Common myeloid progenitor, CD34-positive (primary cell): Measurements from ENCODE around the gene RUFY3.

ENCODE experiments used
- CTCF ChIA-PET: fragments of 350-600 bp; sonication (Branson Sonifier 250); formaldehyde crosslinking; loops from one replicate; lab custom pipeline; 2021; ENCODE audit warnings: antibody characterized with exemption; lab: Charles Lee
- POLR2A ChIA-PET: fragments of 350-600 bp; sonication (Branson Sonifier 250); formaldehyde crosslinking; loops from one replicate; lab custom pipeline; 2021; ENCODE audit warnings: antibody characterized with exemption; lab: Charles Lee
- DNase-seq, 3 donors: peaks; one replicate each; pipeline versions ENCODE4 v3.0.0 to v3.0.0-alpha.2; 2013
- H3K27ac ChIP-seq, 2 experiments: 1 replicate in 1 of 2; 2 replicates in 1 of 2; pipeline ENCODE4 v1.7.0; 2013; ENCODE audit warnings: inconsistent platforms in 2 of 2, low read length in 2 of 2, mild to moderate bottlenecking in 2 of 2, low read depth in 1 of 2, moderate library complexity in 1 of 2; ENCODE audit not compliant: severe bottlenecking in 2 of 2, insufficient read depth in 1 of 2, poor library complexity in 1 of 2
- H3K27me3 ChIP-seq, 5 experiments: replicated peaks in 2 of 5; 1 replicate in 3 of 5; 2 replicates in 2 of 5; pipeline versions ENCODE4 v1.6.1 to v1.7.0; 2013; ENCODE audit warnings: low read length in 4 of 5, mild to moderate bottlenecking in 2 of 5, moderate library complexity in 2 of 5, inconsistent platforms in 1 of 5; ENCODE audit not compliant: insufficient read depth in 5 of 5, control insufficient read depth in 4 of 5
- H3K36me3 ChIP-seq, 4 experiments: 1 replicate in 2 of 4; 2 replicates in 2 of 4; pipeline versions ENCODE4 v1.6.1 to v1.7.0; 2013; ENCODE audit warnings: low read length in 3 of 4, control low read depth in 1 of 4, mild to moderate bottlenecking in 1 of 4; ENCODE audit not compliant: control insufficient read depth in 4 of 4, insufficient read depth in 4 of 4
- H3K4me1 ChIP-seq, 4 experiments: 1 replicate in 3 of 4; 2 replicates in 1 of 4; pipeline versions ENCODE4 v1.6.1 to v1.7.1; 2013; ENCODE audit warnings: low read length in 3 of 4, mild to moderate bottlenecking in 3 of 4, control low read depth in 1 of 4, inconsistent platforms in 1 of 4, moderate library complexity in 1 of 4; ENCODE audit not compliant: control insufficient read depth in 4 of 4, insufficient read depth in 4 of 4; ENCODE audit errors: control extremely low read depth in 1 of 4
- H3K4me3 ChIP-seq, 7 experiments: 1 replicate in 4 of 7; 2 replicates in 3 of 7; pipeline versions ENCODE4 v1.5.1 to v1.7.0; 2013; ENCODE audit warnings: mild to moderate bottlenecking in 7 of 7, low read length in 6 of 7, moderate library complexity in 6 of 7, inconsistent platforms in 2 of 7, low read depth in 2 of 7, control low read depth in 1 of 7; ENCODE audit not compliant: insufficient read depth in 4 of 7, control insufficient read depth in 1 of 7; ENCODE audit errors: extremely low read depth in 1 of 7
- H3K9me3 ChIP-seq, 5 experiments: 1 replicate in 4 of 5; 2 replicates in 1 of 5; pipeline versions ENCODE4 v1.6.1 to v1.7.1; 2013; ENCODE audit warnings: low read length in 4 of 5, mild to moderate bottlenecking in 2 of 5, inconsistent platforms in 1 of 5, low read depth in 1 of 5, moderate library complexity in 1 of 5; ENCODE audit not compliant: control insufficient read depth in 4 of 5, insufficient read depth in 2 of 5; ENCODE audit errors: control extremely low read depth in 1 of 5
- WGBS: methylation state at CpG from one replicate; pipeline ENCODE4 v1.1.5; 2013; ENCODE audit not compliant: insufficient coverage; 5-methylcytosine and 5-hydroxymethylcytosine counted together

Gene RUFY3

DNA sequence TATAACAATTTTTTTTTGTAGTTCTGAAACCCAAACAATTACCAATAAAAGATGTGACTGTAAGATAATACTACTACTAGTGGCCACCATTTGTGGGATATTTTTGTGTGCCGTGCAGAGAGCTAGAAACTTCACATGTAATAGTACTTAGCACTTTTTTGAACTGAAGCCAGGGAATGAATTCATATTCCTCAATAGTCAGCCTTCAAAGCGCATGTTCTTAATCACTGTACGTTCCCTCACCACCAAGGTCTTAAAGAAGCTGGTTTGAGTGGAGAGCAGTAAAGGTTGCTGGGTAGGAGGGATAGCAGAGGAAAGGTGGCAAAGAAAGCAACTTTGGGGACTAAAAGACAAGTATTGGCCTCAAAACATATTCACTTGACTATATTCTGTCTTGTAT is 9.6 kb upstream of the RUFY3 start:
- H3K4me3 ChIP-seq = no peak overlapping the region
- H3K27ac ChIP-seq = no peak overlapping the region
- H3K9me3 ChIP-seq = no peaks in the 10 kb centered on the region
- peaks cover 4 to 29% (median 6%) of the 10 kb centered on the region in 4 experiments for H3K4me1 ChIP-seq
- ChIA-PET POLR2A (no interaction called here), CTCF (interaction anchor here (0.9 to 2.7 kb wide), 5 partner anchors 9 to 70 kb away, joined by 3 to 10 read pairs (median 4); no protein-coding TSS in a partner anchor)
- no peaks in the 10 kb centered on the region for H3K27me3 ChIP-seq
- WGBS = 100% methylated on average over 1 of the region's 3 CpGs
- H3K36me3 ChIP-seq = no peaks in the 10 kb centered on the region
- no peak for DNase-seq

DNA sequence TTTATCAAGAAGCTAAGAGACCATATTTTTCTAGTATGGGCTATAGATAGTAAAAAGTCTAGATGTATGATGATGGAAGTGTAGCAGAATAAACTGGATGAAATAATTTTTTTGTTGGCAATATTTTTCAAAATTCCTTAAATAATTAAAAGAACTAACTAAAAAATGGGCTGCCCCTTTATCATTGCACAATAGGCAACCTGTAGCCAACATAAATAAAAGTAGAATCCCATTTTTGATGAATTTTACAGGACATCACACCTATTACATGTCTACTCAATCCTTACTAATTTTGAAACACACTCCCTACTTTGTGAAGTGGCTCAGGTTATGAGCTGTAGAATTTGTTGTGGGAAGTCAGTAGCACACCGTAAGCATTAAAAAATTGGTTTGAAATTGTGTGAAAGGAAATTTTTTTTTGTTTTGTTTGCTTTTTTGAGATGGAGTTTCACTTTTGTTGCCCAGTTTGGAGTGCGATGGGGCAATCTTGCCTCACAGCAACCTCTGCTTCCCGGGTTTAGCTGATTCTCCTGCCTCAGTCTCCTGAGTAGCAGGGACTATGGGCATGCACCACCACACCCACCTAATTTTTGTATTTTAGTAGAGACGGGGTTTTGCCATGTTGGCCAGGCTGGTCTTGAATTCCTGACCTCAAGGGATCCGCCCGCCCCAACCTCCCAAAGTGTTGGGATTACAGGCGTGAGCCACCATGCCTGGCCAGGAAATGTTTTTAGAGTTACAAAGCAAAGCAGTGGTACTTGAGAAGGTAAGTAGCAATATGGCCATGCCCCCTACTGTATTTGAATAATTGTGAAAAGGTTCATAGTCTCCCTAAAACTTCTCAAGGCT is 8.9 kb upstream of the RUFY3 start:
- CTCF ChIA-PET = interaction anchor here (0.9 to 2.7 kb wide), 5 partner anchors 9 to 70 kb away, joined by 3 to 10 read pairs (median 4); no protein-coding TSS in a partner anchor
- no peaks in the 10 kb centered on the region for H3K27me3 ChIP-seq
- 100% methylated on average over 4 of the region's 7 CpGs for WGBS
- H3K4me3 ChIP-seq = no peak overlapping the region
- no peaks in the 10 kb centered on the region for H3K36me3 ChIP-seq
- no peak overlapping the region for H3K27ac ChIP-seq
- peaks cover 4 to 29% (median 6%) of the 10 kb centered on the region in 4 experiments for H3K4me1 ChIP-seq
- POLR2A ChIA-PET = no interaction called here
- H3K9me3 ChIP-seq = no peaks in the 10 kb centered on the region
- DNase-seq = no peak

GRCh38 chr4:70713453-70714078 is 8.2 kb upstream of the RUFY3 start:
- POLR2A ChIA-PET = no interaction called here
- peaks cover 4 to 29% (median 6%) of the 10 kb centered on the region in 4 experiments for H3K4me1 ChIP-seq
- CTCF ChIA-PET = interaction anchor here (2.7 kb wide), 1 partner anchor 22 kb away, joined by 10 read pairs; no protein-coding TSS in a partner anchor
- DNase-seq = peak in 2 of 3 donors; percentile 49 to 50
- no peaks in the 10 kb centered on the region for H3K9me3 ChIP-seq
- no peak overlapping the region for H3K27ac ChIP-seq
- H3K4me3 ChIP-seq = no peak overlapping the region
- H3K27me3 ChIP-seq = no peaks in the 10 kb centered on the region
- H3K36me3 ChIP-seq = no peaks in the 10 kb centered on the region
- 87% methylated on average over 4 of the region's 7 CpGs for WGBS

DNA sequence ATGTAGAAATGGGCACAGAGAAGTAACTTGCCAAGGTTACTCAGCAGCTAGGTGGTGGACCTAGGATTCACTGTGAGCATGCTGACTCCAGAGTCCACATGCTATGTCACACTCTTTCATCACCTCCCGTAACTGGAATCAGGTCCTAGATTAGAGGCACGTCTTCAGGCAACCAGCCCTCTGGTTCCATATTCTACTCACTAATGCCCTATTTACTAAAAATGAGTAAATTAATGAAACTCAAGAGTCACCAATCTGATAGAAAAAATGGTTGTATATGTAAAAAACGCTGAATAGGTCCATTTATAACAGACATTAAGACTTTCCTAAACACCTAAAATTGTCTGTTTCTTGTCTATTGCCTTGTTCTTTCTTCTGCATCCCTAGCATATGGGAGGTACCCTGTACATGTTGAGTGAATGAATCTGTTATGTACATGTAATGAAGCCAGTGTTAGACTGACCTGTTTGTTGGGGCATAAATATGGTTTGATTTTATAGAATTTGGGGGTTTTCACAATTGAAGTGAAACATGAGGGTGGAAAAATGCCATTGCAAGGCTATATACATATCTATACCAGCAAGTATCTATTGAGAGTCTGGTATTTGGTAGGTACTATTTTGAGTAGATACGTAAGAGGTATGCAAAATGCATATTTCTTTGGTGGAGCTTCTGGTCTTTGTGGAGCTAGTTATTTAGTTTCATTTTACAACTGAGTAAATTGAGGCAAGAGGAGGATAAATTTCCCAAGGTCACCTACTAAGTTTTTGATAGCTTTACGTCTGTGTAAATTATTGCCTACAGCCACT is 7.5 kb upstream of the RUFY3 start:
- 93% methylated on average over 2 of the region's 5 CpGs for WGBS
- Histone ChIP-seq H3K9me3 (no peaks in the 10 kb centered on the region), H3K27ac (no peak overlapping the region), H3K27me3 (no peaks in the 10 kb centered on the region), H3K4me1 (peaks cover 4 to 29% (median 6%) of the 10 kb centered on the region in 4 experiments), H3K36me3 (no peaks in the 10 kb centered on the region), H3K4me3 (no peak overlapping the region)
- DNase-seq = no peak
- CTCF ChIA-PET = interaction anchor here (0.6 to 2.7 kb wide), 3 partner anchors 8 to 100 kb away, joined by 3 to 10 read pairs (median 3); no protein-coding TSS in a partner anchor
- POLR2A ChIA-PET = no interaction called here

- Histone ChIP-seq H3K4me3 (no peak overlapping the region), H3K36me3 (no peaks in the 10 kb centered on the region), H3K27ac (no peak overlapping the region), H3K9me3 (no peaks in the 10 kb centered on the region), H3K27me3 (no peaks in the 10 kb centered on the region), H3K4me1 (peaks cover 4 to 29% (median 6%) of the 10 kb centered on the region in 4 experiments)
- ChIA-PET CTCF (interaction anchor here (1.0 kb wide), 1 partner anchor 9 kb away, joined by 3 read pairs; no protein-coding TSS in a partner anchor), POLR2A (no interaction called here)
- WGBS = 100% methylated on average over 6 of the region's 6 CpGs
- DNase-seq = no peak
Observed at GRCh38 chr4:70715097-70715496, 6.7 kb upstream of the RUFY3 start.

DNA sequence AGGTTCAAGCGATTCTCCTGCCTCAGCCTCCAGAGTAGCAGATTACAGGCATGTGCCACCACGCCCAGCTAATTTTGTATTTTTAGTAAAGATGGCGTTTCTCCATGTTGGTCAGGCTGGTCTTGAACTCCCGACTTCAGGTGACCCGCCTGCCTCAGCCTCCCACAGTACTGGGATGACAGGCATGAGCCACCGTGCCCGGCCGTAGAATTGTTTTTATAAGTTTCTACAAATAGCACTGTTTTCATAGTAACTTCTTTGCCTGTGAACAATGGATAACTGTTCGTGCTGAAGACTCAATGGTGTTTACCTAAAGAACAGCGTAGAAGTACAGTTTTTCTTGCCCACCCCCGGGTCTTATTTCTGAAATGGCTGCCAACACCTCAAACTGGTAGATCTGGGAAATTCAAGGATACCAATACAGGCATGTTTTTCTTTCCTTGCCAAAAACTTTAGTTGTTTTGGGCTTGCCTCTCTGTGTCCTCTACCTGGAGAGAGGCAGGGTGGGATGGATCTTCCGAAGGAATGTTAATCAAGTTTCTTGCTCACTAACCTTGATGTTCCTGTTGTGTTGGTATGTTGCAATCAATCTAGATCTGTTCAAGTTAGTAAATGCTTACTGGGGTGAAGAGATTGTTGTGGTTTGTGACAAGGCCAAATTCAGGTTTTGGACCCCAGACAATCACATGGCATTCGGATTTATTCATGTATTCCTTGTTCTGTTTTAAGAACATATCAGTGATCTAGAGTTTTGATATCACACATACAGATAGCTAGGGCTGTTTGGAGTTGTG is 2.8 kb upstream of the RUFY3 start:
- no peaks in the 10 kb centered on the region for H3K9me3 ChIP-seq
- no peak for DNase-seq
- peaks cover 0 to 4% (median under 1%) of the 10 kb centered on the region in 4 experiments for H3K4me1 ChIP-seq
- WGBS = 95% methylated on average over 9 of the region's 13 CpGs
- no peak overlapping the region for H3K4me3 ChIP-seq
- H3K27ac ChIP-seq = no peak overlapping the region
- peaks cover 0 to 4% (median 0%) of the 10 kb centered on the region in 4 experiments for H3K36me3 ChIP-seq
- ChIA-PET POLR2A (no interaction called here), CTCF (interaction anchor here (0.7 kb wide), 1 partner anchor 11 kb away, joined by 3 read pairs; no protein-coding TSS in a partner anchor)
- H3K27me3 ChIP-seq = no peaks in the 10 kb centered on the region
